ENCODE measurements around the gene HSPA12B.

Gene HSPA12B

DNA sequence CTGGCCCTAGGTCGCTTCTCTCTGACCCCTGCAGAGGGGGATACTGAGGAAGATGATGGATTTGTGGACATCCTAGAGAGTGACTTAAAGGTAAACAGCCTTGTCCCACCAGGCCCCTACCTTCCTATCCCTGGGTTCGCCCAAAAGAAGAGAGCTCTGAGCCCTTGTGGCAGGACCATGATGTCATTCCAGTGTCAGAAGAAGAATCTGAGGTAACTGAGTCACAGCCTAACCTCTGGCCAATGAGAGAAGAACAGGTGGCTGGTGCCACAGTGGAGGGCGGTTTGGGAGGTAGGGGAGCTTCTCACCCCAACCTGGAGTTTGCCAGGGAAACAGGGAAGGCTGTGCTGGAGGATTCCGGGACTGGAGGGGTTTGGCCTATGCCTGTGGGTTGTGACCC lies 68.8 kb downstream of the HSPA12B start:
- peaks cover 95% of the 10 kb centered on the region for H3K36me3 ChIP-seq (ENCODE audit: low read depth)
- H3K27ac ChIP-seq (ENCODE audit: poor library complexity, severe bottlenecking) = peak overlapping the region; percentile 74
- H3K27me3 ChIP-seq (ENCODE audit: insufficient read depth, poor library complexity, severe bottlenecking) = no peaks in the 10 kb centered on the region
- TF ChIP-seq, protein P1, sequence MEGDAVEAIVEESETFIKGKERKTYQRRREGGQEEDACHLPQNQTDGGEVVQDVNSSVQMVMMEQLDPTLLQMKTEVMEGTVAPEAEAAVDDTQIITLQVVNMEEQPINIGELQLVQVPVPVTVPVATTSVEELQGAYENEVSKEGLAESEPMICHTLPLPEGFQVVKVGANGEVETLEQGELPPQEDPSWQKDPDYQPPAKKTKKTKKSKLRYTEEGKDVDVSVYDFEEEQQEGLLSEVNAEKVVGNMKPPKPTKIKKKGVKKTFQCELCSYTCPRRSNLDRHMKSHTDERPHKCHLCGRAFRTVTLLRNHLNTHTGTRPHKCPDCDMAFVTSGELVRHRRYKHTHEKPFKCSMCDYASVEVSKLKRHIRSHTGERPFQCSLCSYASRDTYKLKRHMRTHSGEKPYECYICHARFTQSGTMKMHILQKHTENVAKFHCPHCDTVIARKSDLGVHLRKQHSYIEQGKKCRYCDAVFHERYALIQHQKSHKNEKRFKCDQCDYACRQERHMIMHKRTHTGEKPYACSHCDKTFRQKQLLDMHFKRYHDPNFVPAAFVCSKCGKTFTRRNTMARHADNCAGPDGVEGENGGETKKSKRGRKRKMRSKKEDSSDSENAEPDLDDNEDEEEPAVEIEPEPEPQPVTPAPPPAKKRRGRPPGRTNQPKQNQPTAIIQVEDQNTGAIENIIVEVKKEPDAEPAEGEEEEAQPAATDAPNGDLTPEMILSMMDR (IDR thresholded peaks at IDR 0.05; ENCODE audit: poor library complexity, severe bottlenecking) = no peak
- DNase-seq (ENCODE audit: low spot score) (no peak), ATAC-seq (ENCODE audit: low read depth) (no peak)
- no peaks in the 10 kb centered on the region for H3K9me3 ChIP-seq (ENCODE audit: severe bottlenecking)
- H3K4me3 ChIP-seq (ENCODE audit: severe bottlenecking) = no peak overlapping the region
- peaks cover 30% of the 10 kb centered on the region for H3K4me1 ChIP-seq (ENCODE audit: insufficient read depth, poor library complexity, severe bottlenecking)

DNA sequence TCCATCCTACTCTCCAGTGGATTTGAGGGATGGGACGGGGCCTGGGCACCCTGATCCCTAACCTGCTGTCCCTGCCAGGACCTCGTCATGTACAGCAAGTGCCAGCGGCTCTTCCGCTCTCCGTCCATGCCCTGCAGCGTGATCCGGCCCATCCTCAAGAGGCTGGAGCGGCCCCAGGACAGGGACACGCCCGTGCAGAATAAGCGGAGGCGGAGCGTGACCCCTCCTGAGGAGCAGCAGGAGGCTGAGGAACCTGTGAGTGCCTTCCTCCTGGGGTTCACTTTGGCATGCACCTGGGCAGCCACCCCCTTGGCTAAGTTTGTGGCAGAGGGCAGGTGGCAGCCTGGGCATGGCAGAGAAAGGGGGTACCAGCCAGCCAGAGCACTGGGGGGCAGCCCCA lies 69.4 kb downstream of the HSPA12B start:
- no peaks in the 10 kb centered on the region for H3K27me3 ChIP-seq (ENCODE audit: insufficient read depth, poor library complexity, severe bottlenecking)
- H3K4me3 ChIP-seq (ENCODE audit: severe bottlenecking) = no peak overlapping the region
- TF ChIP-seq, protein P1 (IDR thresholded peaks at IDR 0.05; ENCODE audit: poor library complexity, severe bottlenecking) = no peak
- DNase-seq (ENCODE audit: low spot score) (no peak), ATAC-seq (ENCODE audit: low read depth) (no peak)
- H3K4me1 ChIP-seq (ENCODE audit: insufficient read depth, poor library complexity, severe bottlenecking) = peaks cover 35% of the 10 kb centered on the region
- H3K9me3 ChIP-seq (ENCODE audit: severe bottlenecking) = no peaks in the 10 kb centered on the region
- peaks cover 96% of the 10 kb centered on the region for H3K36me3 ChIP-seq (ENCODE audit: low read depth)
- H3K27ac ChIP-seq (ENCODE audit: poor library complexity, severe bottlenecking) = no peak overlapping the region

Data from RWPE2 (cell line).